Measurements from ENCODE around the gene QPCTL. TPM values are rescaled to one million over a fixed set of nuclear protein-coding genes. Genes with fewer than 3 reads are reported as not detected.
A peak's percentile ranks its signal among the peaks of the same experiment; 100 is the strongest.

The QPCTL gene
- total RNA-seq, 3 donors from 2014 or later (not counting 1 experiment from before 2014, with no cell fraction given) = 8.7 to 11.5 (median 10.0) TPM

DNA sequence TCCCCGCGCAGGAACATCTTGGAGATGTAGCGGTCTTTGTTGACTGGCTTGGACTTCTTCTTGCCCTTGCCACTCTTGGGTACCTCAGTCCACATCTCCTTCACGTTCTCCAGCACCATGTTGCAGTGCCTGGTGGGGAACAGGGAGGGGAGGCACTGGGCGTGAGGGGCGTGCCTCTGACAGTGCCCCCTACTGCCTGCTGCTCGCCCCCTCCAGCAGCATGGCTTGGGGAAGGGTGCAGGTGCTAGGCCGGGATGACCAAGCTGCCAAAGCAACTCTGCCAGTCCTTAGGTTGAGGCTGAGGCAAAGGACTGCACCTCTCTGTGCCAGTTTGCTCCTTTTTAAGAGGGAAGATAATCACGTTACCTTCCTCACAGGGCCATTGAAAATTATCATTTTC lies 4.9 kb upstream of the QPCTL start:
- H3K27ac ChIP-seq (ENCODE audit: low read length) = no peak overlapping the region
- no peaks in the 10 kb centered on the region for H3K27me3 ChIP-seq (ENCODE audit: control insufficient read depth, insufficient read depth, low read length)
- H3K36me3 Mint-ChIP-seq = no peaks in the 10 kb centered on the region

DNA sequence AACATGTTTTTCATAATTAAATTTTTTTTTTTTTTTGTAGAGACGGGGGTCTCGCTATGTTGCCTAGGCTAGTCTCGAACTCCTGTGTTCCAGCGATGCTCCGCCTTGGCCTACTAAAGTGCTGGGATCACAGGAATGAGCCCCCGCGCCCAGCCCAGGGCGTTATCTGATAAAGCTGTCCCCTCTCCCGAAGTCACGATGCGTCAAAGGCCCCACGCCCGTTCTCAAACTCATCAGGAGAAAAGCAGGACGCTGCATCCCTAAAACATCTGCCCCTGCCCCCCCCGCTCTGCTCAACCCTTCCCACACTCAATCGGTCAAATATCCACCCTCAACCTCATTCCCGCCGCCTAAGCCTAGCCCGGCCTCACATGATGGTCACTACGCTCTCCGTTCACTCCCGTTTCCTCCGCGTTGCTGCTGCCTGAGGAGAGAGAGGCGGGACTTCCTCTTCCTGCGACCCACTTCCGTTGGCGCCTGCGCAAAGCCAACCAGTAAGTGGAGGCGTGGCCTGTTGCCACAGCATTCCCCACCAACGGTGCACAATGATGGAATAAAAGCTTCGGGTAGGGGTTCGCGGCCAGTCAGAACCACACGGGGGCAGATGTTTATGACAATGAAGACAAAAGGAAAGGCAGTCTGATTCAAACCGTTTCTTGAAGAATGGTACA lies 815 bp upstream of the QPCTL start, which contains the start of gene SNRPD2:
SNRPD2 (minus strand) TSS at position 438 of the 671 bp plus-strand sequence; CDS start at position 373, 65 bp downstream.
- peak; percentile 93 to 97 for DNase-seq
- Mint-ChIP-seq H3K4me3 (peak within 1 kb of the TSS; percentile 98), H3K9me3 (no peaks in the 10 kb centered on the region), H3K27ac (peak within 1 kb of the TSS; percentile 91 to 95), H3K4me1 (peaks cover 17 to 22% of the 10 kb centered on the region in 2 donors), H3K36me3 (no peaks in the 10 kb centered on the region), H3K27me3 (ENCODE audit: low read depth in 2 of 2) (no peaks in the 10 kb centered on the region)
- H3K9me3 ChIP-seq (ENCODE audit: control insufficient read depth, insufficient read depth, low read length) = no peaks in the 10 kb centered on the region
- peaks cover 21% of the 10 kb centered on the region for H3K36me3 ChIP-seq (ENCODE audit: control insufficient read depth, insufficient read depth, low read length)
- WGBS (ENCODE audit: insufficient coverage) = under 1% methylated on average over 36 of the region's 36 CpGs
- peak; percentile 60 to 75 (median 61) for ATAC-seq
- H3K4me3 ChIP-seq (ENCODE audit: low read length) = peak within 1 kb of the TSS; percentile 60
- intact Hi-C loops (cut with micrococcal nuclease) = loop anchor here (1.0 to 5.0 kb wide), 7 partner anchors 24 to 269 kb away; partner anchors contain the start of genes ERCC1, FBXO46 and OPA3
- H3K4me1 ChIP-seq (ENCODE audit: control insufficient read depth, insufficient read depth, low read length) = peaks cover 22% of the 10 kb centered on the region
- H3K27ac ChIP-seq (ENCODE audit: low read length) = peak within 1 kb of the TSS; percentile 95
- TF ChIP-seq, protein P1, sequence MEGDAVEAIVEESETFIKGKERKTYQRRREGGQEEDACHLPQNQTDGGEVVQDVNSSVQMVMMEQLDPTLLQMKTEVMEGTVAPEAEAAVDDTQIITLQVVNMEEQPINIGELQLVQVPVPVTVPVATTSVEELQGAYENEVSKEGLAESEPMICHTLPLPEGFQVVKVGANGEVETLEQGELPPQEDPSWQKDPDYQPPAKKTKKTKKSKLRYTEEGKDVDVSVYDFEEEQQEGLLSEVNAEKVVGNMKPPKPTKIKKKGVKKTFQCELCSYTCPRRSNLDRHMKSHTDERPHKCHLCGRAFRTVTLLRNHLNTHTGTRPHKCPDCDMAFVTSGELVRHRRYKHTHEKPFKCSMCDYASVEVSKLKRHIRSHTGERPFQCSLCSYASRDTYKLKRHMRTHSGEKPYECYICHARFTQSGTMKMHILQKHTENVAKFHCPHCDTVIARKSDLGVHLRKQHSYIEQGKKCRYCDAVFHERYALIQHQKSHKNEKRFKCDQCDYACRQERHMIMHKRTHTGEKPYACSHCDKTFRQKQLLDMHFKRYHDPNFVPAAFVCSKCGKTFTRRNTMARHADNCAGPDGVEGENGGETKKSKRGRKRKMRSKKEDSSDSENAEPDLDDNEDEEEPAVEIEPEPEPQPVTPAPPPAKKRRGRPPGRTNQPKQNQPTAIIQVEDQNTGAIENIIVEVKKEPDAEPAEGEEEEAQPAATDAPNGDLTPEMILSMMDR (IDR thresholded peaks at IDR 0.05) = no peak
- H3K27me3 ChIP-seq (ENCODE audit: control insufficient read depth, insufficient read depth, low read length) = no peaks in the 10 kb centered on the region

More for the DNA sequence above, 4.9 kb upstream of the QPCTL start:
- no peak overlapping the region for H3K4me3 ChIP-seq (ENCODE audit: low read length)
- no peaks in the 10 kb centered on the region for H3K9me3 Mint-ChIP-seq
- H3K27ac Mint-ChIP-seq = no peak overlapping the region
- 97% methylated on average over 9 of the region's 9 CpGs for WGBS (ENCODE audit: insufficient coverage)
- DNase-seq = no peak
- peaks cover 26% of the 10 kb centered on the region for H3K36me3 ChIP-seq (ENCODE audit: control insufficient read depth, insufficient read depth, low read length)
- peaks cover 11% of the 10 kb centered on the region for H3K4me1 ChIP-seq (ENCODE audit: control insufficient read depth, insufficient read depth, low read length)
- TF ChIP-seq, protein P1 (IDR thresholded peaks at IDR 0.05) = no peak
- H3K4me1 Mint-ChIP-seq = peaks cover 11 to 13% of the 10 kb centered on the region in 2 donors
- no peak for ATAC-seq
- H3K9me3 ChIP-seq (ENCODE audit: control insufficient read depth, insufficient read depth, low read length) = no peaks in the 10 kb centered on the region
- H3K27me3 Mint-ChIP-seq (ENCODE audit: low read depth in 2 of 2) = no peaks in the 10 kb centered on the region
- intact Hi-C loops (cut with micrococcal nuclease) = no loop called here
- H3K4me3 Mint-ChIP-seq = no peak overlapping the region

DNA sequence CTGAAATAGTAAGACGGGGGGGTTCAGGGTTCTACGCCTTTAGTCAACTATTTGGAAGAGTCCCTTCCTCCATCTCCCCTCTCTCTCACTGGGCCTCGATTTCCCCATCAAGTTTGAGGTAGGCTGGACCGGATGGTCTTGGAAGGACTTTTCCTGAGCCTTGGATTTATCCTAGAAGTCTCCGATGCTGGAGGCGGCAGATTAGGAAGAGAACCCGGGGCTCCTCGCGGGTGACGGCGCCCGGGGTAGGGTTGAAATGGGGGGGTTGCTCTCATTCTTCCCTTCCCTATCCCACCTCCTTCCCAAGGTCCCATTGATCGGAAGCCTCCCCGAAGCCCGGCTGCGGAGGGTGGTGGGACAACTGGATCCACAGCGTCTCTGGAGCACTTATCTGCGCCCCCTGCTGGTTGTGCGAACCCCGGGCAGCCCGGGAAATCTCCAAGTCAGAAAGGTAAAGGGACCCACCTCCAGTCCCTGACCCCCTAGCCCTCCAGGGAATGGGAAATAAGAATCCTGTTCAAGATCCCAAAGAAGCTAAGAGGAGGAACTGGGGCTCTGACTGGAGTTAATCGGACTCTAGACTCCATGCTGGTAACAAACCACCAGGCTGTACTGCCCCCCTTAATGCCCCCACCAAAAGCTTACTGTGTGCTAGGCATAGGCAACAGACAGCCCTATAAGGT lies 781 bp downstream of the QPCTL start:
- Histone ChIP-seq H3K36me3 (ENCODE audit: control insufficient read depth, insufficient read depth, low read length) (peaks cover 8% of the 10 kb centered on the region), H3K27me3 (ENCODE audit: control insufficient read depth, insufficient read depth, low read length) (no peaks in the 10 kb centered on the region), H3K4me1 (ENCODE audit: control insufficient read depth, insufficient read depth, low read length) (peaks cover 22% of the 10 kb centered on the region), H3K4me3 (ENCODE audit: low read length) (peak overlapping the region; percentile 60), H3K27ac (ENCODE audit: low read length) (peak overlapping the region; percentile 95), H3K9me3 (ENCODE audit: control insufficient read depth, insufficient read depth, low read length) (no peaks in the 10 kb centered on the region)
- ATAC-seq = no peak
- Mint-ChIP-seq H3K9me3 (no peaks in the 10 kb centered on the region), H3K36me3 (no peaks in the 10 kb centered on the region), H3K4me1 (peaks cover 17 to 27% of the 10 kb centered on the region in 2 donors), H3K4me3 (peak overlapping the region; percentile 98), H3K27me3 (ENCODE audit: low read depth in 2 of 2) (no peaks in the 10 kb centered on the region), H3K27ac (peak overlapping the region; percentile 91 to 95)
- TF ChIP-seq, protein P1 (IDR thresholded peaks at IDR 0.05) = peak; percentile 84
- 1% methylated on average over 15 of the region's 22 CpGs for WGBS (ENCODE audit: insufficient coverage)
- DNase-seq = peak; percentile 71 to 84
- intact Hi-C loops (cut with micrococcal nuclease) = loop anchor here (2.0 to 5.0 kb wide), 2 partner anchors 38 to 271 kb away; partner anchors contain the start of genes ERCC1 and FBXO46

Measured in natural killer cell (primary cell).